Stimulated activated CD4-positive, alpha-beta T cell treated with anti-CD3 and anti-CD28 coated beads, Interleukin-4, amount 100 ng/mL, for 1 hour (primary cell): ENCODE results near the gene RGMA.

Experiments
- DNase-seq: peaks from one replicate; pipeline ENCODE4 v3.0.0-alpha.2; 2020

RGMA gene

DNA sequence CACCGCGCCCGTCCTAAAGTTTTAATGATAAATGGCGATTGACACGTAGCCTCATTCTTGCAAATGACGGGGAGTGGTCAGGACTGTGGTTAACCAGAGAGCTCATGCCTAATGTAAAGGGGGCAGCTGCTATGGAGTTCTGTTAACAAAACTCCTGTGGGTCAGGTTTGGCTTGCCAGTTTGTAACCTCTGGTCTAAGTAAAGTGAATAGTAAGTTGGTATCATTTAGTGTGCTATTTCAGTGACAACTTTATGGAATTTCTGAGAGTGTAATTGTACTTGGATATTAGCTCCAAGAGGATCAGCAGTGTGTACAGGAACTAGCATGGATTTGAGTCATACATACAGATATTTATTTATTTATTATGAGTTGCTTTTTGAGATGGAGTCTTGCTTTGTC, 87.9 kb downstream of the RGMA start:
- DNase-seq: no peak

DNA sequence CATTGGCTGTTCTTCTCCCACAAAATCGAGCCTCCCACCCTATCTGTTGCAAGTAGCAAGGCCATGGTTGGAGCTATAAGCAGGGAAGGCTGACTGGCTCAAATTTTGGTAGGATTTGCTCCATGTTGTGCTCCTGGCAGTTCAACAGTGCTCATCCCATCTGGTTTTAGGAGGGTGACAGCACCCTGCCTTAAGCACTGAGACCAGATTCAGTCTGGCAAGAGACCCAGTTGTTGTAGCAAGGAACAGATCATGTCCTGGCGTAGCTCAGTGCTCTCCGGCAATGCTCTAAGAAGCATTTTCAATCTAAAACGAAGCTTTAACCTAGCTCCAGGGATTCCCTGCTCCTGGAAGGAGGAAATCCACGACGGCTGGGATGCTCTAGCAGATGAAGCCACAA, 91.2 kb downstream of the RGMA start:
- no peak for DNase-seq

DNA sequence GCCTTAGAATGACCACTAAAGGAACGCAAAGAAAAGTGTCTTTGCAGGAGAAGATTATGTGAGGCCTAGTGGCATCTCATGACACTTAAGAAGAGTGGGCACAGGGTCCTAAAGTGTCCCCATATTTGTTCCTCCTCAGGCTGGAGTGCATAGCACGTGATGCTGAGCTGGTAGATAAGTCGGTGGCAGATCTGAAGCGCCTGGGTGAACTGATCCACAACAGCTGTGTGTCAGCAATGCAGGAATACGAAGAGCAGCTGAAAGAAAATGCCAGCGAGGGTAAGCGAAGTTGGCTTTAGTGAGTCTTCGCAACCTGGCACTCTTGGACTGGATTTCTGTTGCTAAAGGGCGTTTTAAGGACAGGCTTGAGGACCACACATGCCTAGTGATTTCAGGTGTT, 96.3 kb downstream of the RGMA start:
- DNase-seq: no peak

DNA sequence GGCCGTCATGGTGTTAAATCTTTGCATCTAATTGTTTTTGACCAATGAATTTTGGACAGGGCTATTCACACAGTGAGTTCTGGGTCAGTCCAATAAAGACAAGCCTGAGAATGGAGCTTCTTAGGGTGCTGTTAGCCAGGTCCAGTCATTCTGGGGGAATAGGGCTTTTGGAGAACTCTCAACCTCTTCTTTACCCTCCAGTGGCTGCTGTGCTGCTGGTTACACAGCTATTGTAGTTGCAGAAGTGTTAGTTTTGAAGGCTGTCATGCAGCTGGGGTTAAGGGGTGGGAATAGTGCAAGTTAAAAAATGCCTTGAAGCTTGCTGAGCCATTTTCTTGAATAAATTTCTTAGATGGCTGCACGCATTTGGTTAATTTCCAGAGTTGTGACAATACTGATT, 99.0 kb downstream of the RGMA start:
- no peak for DNase-seq

DNA sequence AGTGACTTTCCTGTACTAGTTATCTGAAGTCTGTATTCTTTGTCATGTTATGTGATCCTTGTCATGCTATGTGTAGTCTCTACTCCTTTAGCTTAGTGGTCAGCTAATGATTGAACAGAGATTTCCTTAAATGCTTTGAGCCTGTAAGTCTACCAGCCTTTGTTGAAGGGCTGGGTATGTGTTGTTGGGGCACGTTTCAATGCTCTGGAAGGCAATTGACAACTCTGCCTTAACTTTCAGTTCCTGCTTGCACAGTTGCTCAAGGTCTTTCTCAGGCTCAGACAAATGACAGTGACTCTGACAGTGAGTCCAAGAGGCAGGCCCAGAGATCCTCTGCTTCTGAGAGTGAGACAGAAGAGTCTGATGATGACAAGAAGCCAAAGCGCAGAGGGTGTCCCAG, 99.5 kb downstream of the RGMA start:
- DNase-seq: no peak
